HepG2 (cell line): Measurements from ENCODE around the gene MGAT5. TPM values are rescaled to one million over a fixed set of nuclear protein-coding genes. Genes with fewer than 3 reads are reported as not detected.

ENCODE experiments used
- CBX5 ChIP-seq: sonication (generic); formaldehyde crosslinking; IDR thresholded peaks from 2 replicates; pipeline ENCODE4 v1.4.0; 2020; ENCODE audit warnings: missing genetic modification reagents, borderline replicate concordance
- CREB3 ChIP-seq: sonication (generic); formaldehyde crosslinking; IDR thresholded peaks from 2 replicates; pipeline ENCODE4 v1.5.0; 2020; ENCODE audit warnings: missing genetic modification reagents
- ELF3 ChIP-seq: IDR thresholded peaks from 2 replicates; pipeline ENCODE4 v1.6.1; 2016; ENCODE audit warnings: missing genetic modification reagents, missing compliant biosample characterization
- GATAD2A ChIP-seq: IDR thresholded peaks from 2 replicates; pipeline ENCODE4 v1.6.1; 2016
- KLF12 ChIP-seq: sonication (generic); formaldehyde crosslinking; IDR thresholded peaks from 2 replicates; pipeline ENCODE4 v1.4.0; 2020; ENCODE audit warnings: missing genetic modification reagents, borderline replicate concordance
- NCOA2 ChIP-seq: sonication (generic); formaldehyde crosslinking; IDR thresholded peaks from 2 replicates; pipeline ENCODE4 v1.8.0; 2022; ENCODE audit warnings: inconsistent platforms
- RXRB ChIP-seq: IDR thresholded peaks from 2 replicates; pipeline ENCODE4 v1.6.1; 2016; ENCODE audit warnings: borderline replicate concordance, missing genetic modification reagents, missing compliant biosample characterization
- TEF ChIP-seq: sonication (generic); formaldehyde crosslinking; IDR thresholded peaks from 2 replicates; pipeline ENCODE4 v1.5.0; 2020; ENCODE audit warnings: missing genetic modification reagents
- WIZ ChIP-seq: sonication (generic); formaldehyde crosslinking; IDR thresholded peaks from 2 replicates; pipeline ENCODE4 v1.5.1; 2020; ENCODE audit warnings: mild to moderate bottlenecking, missing genetic modification reagents
- ZBTB46 ChIP-seq: sonication (generic); formaldehyde crosslinking; IDR thresholded peaks from 2 replicates; pipeline ENCODE4 v1.4.0; 2020; ENCODE audit warnings: mild to moderate bottlenecking, missing genetic modification reagents, borderline replicate concordance
- ZFP91 ChIP-seq: sonication (generic); formaldehyde crosslinking; IDR thresholded peaks from 2 replicates; pipeline ENCODE4 v1.9.0; 2022; ENCODE audit warnings: missing genetic modification reagents, mild to moderate bottlenecking, borderline replicate concordance
- ZNF350 ChIP-seq: sonication (generic); formaldehyde crosslinking; IDR thresholded peaks from 2 replicates; pipeline ENCODE4 v1.4.0; 2020; ENCODE audit warnings: mild to moderate bottlenecking, low read depth, missing genetic modification reagents, borderline replicate concordance
- ZNF7 ChIP-seq: IDR thresholded peaks from 2 replicates; pipeline ENCODE4 v1.6.1; 2016; ENCODE audit warnings: missing biosample characterization, missing genetic modification reagents
- ZNF766 ChIP-seq: sonication (generic); formaldehyde crosslinking; IDR thresholded peaks from 2 replicates; pipeline ENCODE4 v1.5.0; 2020; ENCODE audit warnings: missing genetic modification reagents, borderline replicate concordance
- ZNF839 ChIP-seq: sonication (generic); formaldehyde crosslinking; IDR thresholded peaks from 2 replicates; pipeline ENCODE4 v1.4.0; 2020; ENCODE audit warnings: missing genetic modification reagents, mild to moderate bottlenecking, borderline replicate concordance
- ZNF879 ChIP-seq: sonication (generic); formaldehyde crosslinking; IDR thresholded peaks from 2 replicates; pipeline ENCODE4 v1.8.1; 2023; ENCODE audit warnings: missing genetic modification reagents
- polyA plus RNA-seq, 8 experiments: library from polyadenylated mRNA; depleted of rRNA in 3 of 8; stranded (reverse) in 7 of 8; unstranded in 1 of 8; fragments of >200 nt; fragmentation: Illumina TruSeq in 4 of 8; extraction: Trizol in 4 of 8; gene quantifications; 2 replicates each; pipeline versions ENCODE4 v1.2.1 to v1.2.3, GENCODE V29; 2011 to 2016; ENCODE audit warnings: low read depth in 4 of 8, missing spikeins in 1 of 8, mixed read lengths in 1 of 8; ENCODE audit not compliant: insufficient read depth in 1 of 8
- total RNA-seq, 5 experiments: library from RNA; depleted of rRNA; stranded (reverse); fragments of >200 nt; fragmentation: Illumina TruSeq; extraction: Trizol; gene quantifications; 2 replicates each; pipeline ENCODE4 v1.2.3, GENCODE V29; 2016; ENCODE audit warnings: low read depth in 1 of 5
- TF ChIP-seq, protein P1 (sequence below): fragments of 450-650 bp; IDR thresholded peaks from 2 replicates; pipeline ENCODE4 v1.6.1; 2017
- TF ChIP-seq, protein P2 (sequence below): IDR thresholded peaks from 2 replicates; pipeline ENCODE4 v1.6.1; 2016; ENCODE audit warnings: low read depth, missing genetic modification reagents, missing compliant biosample characterization

The MGAT5 gene
- total and polyA plus RNA-seq, 2 of the 13 experiments (the other 11 are each of a cell fraction or from before 2014, with no cell fraction given): 33.1 to 60.2 TPM

DNA sequence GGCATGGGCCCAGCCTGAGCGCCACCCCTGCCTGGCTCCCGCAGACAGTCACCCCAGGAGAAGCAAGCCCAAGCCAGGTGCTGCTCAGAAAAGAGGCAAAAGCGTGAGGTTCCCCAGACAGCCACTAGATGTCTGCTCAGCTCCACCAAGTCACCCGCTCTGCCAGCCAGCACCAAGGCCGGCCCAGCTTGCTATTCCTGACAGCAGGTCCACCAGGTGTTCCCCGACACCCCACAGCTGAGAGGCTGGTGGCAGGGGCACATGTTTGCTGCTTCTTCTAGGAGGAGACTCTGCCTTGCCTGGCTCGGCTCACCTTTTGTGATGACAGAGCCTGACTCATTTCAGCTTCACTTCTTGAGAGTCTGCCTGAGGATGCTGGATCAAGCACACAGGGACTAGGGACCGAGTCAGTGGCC, 206.7 kb downstream of the MGAT5 start (continued):
- no peak for TF ChIP-seq ZBTB46
- TF ChIP-seq WIZ (CRISPR knock-in tag): no peak
- TF ChIP-seq NCOA2 (CRISPR knock-in tag): no peak
- TF ChIP-seq, protein P1, sequence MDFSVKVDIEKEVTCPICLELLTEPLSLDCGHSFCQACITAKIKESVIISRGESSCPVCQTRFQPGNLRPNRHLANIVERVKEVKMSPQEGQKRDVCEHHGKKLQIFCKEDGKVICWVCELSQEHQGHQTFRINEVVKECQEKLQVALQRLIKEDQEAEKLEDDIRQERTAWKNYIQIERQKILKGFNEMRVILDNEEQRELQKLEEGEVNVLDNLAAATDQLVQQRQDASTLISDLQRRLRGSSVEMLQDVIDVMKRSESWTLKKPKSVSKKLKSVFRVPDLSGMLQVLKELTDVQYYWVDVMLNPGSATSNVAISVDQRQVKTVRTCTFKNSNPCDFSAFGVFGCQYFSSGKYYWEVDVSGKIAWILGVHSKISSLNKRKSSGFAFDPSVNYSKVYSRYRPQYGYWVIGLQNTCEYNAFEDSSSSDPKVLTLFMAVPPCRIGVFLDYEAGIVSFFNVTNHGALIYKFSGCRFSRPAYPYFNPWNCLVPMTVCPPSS: no peak
- TF ChIP-seq ZNF879 (CRISPR knock-in tag): no peak
- peak; percentile 46 for TF ChIP-seq ELF3 (CRISPR knock-in tag)
- no peak for TF ChIP-seq RXRB (CRISPR knock-in tag)
- TF ChIP-seq ZFP91 (CRISPR knock-in tag): peak; percentile 57; the same call in 1 of the 2 replicates
- TF ChIP-seq ZNF350 (CRISPR knock-in tag): no peak
- TF ChIP-seq ZNF766 (CRISPR knock-in tag): no peak
- no peak for TF ChIP-seq CREB3 (CRISPR knock-in tag)
- TF ChIP-seq CBX5 (CRISPR knock-in tag): no peak
- no peak for TF ChIP-seq GATAD2A (CRISPR knock-in tag)
- TF ChIP-seq, protein P2, sequence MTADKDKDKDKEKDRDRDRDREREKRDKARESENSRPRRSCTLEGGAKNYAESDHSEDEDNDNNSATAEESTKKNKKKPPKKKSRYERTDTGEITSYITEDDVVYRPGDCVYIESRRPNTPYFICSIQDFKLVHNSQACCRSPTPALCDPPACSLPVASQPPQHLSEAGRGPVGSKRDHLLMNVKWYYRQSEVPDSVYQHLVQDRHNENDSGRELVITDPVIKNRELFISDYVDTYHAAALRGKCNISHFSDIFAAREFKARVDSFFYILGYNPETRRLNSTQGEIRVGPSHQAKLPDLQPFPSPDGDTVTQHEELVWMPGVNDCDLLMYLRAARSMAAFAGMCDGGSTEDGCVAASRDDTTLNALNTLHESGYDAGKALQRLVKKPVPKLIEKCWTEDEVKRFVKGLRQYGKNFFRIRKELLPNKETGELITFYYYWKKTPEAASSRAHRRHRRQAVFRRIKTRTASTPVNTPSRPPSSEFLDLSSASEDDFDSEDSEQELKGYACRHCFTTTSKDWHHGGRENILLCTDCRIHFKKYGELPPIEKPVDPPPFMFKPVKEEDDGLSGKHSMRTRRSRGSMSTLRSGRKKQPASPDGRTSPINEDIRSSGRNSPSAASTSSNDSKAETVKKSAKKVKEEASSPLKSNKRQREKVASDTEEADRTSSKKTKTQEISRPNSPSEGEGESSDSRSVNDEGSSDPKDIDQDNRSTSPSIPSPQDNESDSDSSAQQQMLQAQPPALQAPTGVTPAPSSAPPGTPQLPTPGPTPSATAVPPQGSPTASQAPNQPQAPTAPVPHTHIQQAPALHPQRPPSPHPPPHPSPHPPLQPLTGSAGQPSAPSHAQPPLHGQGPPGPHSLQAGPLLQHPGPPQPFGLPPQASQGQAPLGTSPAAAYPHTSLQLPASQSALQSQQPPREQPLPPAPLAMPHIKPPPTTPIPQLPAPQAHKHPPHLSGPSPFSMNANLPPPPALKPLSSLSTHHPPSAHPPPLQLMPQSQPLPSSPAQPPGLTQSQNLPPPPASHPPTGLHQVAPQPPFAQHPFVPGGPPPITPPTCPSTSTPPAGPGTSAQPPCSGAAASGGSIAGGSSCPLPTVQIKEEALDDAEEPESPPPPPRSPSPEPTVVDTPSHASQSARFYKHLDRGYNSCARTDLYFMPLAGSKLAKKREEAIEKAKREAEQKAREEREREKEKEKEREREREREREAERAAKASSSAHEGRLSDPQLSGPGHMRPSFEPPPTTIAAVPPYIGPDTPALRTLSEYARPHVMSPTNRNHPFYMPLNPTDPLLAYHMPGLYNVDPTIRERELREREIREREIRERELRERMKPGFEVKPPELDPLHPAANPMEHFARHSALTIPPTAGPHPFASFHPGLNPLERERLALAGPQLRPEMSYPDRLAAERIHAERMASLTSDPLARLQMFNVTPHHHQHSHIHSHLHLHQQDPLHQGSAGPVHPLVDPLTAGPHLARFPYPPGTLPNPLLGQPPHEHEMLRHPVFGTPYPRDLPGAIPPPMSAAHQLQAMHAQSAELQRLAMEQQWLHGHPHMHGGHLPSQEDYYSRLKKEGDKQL: no peak
- no peak for TF ChIP-seq TEF (CRISPR knock-in tag)
- peak; percentile 61; the same call in 1 of the 2 replicates for TF ChIP-seq ZNF839 (CRISPR knock-in tag)
- no peak; the same call in 1 of the 2 replicates for TF ChIP-seq KLF12 (CRISPR knock-in tag)
- TF ChIP-seq ZNF7: no peak
